ACC112 (cell line): ENCODE results near the gene SMCO4.
A peak's percentile ranks its signal among the peaks of the same experiment; 100 is the strongest.

ENCODE experiments used
- H2AFZ ChIP-seq: fragments of 200-600 bp; sonication (generic); one replicate; pipeline ENCODE4 v1.6.0; 2017; ENCODE audit warnings: antibody characterized with exemption, low read length; ENCODE audit not compliant: unreplicated experiment
- H3K27ac ChIP-seq: fragments of 200-600 bp; sonication (generic); 2 replicates; pipeline ENCODE4 v1.5.1; 2014; ENCODE audit warnings: low read depth, mild to moderate bottlenecking, antibody characterized with exemption, low read length, moderate library complexity
- H3K27me3 ChIP-seq: fragments of 200-600 bp; sonication (generic); 2 replicates; pipeline ENCODE4 v1.6.1; 2014; ENCODE audit warnings: mild to moderate bottlenecking, antibody characterized with exemption, low read length, moderate library complexity, mixed read lengths; ENCODE audit not compliant: insufficient read depth
- H3K36me3 ChIP-seq: fragments of 200-600 bp; sonication (generic); 2 replicates; pipeline ENCODE4 v1.6.1; 2016; ENCODE audit warnings: mild to moderate bottlenecking, antibody characterized with exemption, low read length, moderate library complexity, mixed read lengths; ENCODE audit not compliant: insufficient read depth
- H3K4me1 ChIP-seq: fragments of 200-600 bp; sonication (generic); one replicate; pipeline ENCODE4 v1.6.1; 2016; ENCODE audit warnings: low read length, mixed read lengths; ENCODE audit not compliant: insufficient read depth, unreplicated experiment, control insufficient read depth
- H3K4me3 ChIP-seq: fragments of 200-600 bp; sonication (generic); 2 replicates; pipeline ENCODE4 v1.5.1; 2014; ENCODE audit warnings: mild to moderate bottlenecking, low read depth, low read length
- H3K79me2 ChIP-seq: fragments of 200-600 bp; sonication (generic); one replicate; pipeline ENCODE4 v1.6.0; 2016; ENCODE audit warnings: low read length; ENCODE audit not compliant: control insufficient read depth, unreplicated experiment, insufficient read depth

SMCO4 gene

DNA sequence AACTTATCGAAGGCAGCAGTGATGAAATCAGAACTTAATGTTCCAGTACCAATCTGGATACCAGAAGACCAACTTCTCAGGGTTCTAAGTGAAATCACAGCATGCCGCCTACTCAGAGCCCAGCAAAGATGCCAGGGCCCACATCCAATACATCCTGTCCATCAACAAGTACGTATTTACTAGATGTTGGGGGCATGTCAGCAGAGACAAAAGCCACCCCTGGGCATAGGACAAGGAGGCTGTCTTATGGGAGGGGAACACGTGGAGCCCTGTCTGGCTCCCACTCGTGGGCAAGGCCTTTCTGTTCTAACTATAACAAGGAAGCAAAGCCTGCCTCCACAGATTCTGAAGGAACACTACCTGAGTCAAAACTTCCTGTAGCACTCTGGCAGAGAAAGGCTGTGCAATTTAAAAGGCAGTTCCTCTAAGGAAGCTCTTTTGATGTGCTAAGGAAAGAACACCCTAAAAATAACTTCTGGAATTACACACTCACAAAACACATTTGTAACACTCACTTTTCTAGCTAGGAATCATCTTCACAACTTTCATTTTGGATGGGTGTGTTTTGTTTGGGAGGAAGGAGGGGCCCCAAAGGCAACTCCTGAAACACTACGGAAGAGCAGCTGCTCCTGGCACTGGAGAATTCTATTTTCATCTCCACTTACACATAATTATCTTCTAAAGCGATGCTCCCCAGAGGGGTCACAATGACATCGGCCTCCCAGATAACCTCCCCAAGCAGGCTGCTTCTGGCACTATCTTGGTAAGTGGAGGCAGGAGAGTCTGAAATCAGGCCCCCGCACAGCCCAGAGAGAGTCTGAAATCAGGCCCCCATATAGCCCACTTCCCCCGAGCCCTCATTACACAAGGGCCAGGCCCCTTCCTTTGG, 14.2 kb downstream of the SMCO4 start:
- Histone ChIP-seq H3K4me1 (peaks cover 40% of the 10 kb centered on the region), H3K27ac (peak overlapping the region; percentile 45), H3K4me3 (no peak overlapping the region), H2AFZ (peak overlapping the region; percentile 87), H3K79me2 (peaks cover 5% of the 10 kb centered on the region), H3K36me3 (no peaks in the 10 kb centered on the region), H3K27me3 (no peaks in the 10 kb centered on the region)

DNA sequence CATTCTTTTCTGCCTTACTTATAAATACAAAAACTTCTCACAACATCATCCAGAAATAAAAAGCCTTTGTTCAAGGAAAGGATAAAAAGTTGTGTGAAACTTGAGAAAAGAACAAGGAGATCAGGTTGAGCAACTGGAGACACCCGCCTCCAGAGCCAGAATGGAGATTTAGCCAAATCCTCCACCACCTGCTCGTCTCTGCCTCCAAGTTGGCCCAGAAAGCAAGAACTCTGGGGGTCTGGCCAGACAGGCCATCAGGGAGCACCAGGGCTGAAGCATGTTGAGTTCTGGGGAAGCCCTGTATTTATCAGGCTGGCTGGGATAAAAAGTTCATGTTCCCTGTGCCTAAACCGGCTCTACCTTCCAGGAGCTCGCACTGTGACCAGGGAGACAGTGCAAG, 14.9 kb downstream of the SMCO4 start:
- Histone ChIP-seq H3K4me1 (peaks cover 40% of the 10 kb centered on the region), H3K27ac (no peak overlapping the region), H3K4me3 (no peak overlapping the region), H3K27me3 (no peaks in the 10 kb centered on the region), H2AFZ (no peak overlapping the region), H3K79me2 (peaks cover 5% of the 10 kb centered on the region), H3K36me3 (no peaks in the 10 kb centered on the region)

DNA sequence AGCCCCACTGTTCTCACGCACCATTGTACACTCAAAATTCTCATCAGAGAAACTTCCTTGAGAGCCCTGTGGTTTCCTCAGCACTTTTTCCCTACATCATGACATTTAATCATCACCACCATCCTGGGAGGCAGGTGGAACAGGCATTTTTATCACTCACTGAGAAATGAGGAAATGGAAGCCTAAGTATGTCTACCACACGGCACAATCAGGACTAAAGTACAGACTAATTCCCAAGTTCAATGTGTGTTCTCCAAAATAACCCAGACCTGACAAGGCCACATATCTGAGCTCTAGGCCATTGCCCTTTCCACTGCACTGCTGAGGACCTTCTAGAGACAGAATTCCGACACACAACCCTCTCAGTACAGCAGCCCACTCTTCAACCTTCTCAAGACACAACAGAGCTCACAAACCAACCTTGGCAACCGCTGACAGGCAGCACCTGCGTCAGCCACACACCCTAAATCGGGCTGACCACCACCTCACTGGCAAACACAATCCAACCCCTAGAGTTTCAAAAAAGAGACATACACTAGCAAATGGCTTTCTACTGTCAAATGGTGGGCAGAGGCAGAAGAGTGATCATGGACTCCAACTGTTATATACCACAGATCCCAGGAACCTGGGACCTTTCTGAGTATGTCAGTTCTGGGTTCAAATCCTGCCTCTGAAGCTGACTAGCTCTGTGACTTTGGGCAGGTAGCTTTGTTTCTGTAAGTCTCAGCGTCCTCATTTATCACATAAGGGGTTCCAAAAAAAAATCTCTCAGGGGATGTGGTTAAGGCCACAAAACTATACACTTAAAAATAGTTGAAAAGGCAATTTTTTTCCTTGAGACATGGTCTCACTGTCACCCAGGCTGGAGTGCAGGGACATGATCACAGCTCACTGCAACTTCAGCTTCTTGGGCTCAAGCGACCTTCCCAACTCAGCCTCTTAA, 16.3 kb downstream of the SMCO4 start:
- peaks cover 37% of the 10 kb centered on the region for H3K4me1 ChIP-seq
- H3K79me2 ChIP-seq: peaks cover 5% of the 10 kb centered on the region
- H3K4me3 ChIP-seq: no peak overlapping the region
- H3K27ac ChIP-seq: no peak overlapping the region
- H3K36me3 ChIP-seq: no peaks in the 10 kb centered on the region
- no peaks in the 10 kb centered on the region for H3K27me3 ChIP-seq
- H2AFZ ChIP-seq: no peak overlapping the region

DNA sequence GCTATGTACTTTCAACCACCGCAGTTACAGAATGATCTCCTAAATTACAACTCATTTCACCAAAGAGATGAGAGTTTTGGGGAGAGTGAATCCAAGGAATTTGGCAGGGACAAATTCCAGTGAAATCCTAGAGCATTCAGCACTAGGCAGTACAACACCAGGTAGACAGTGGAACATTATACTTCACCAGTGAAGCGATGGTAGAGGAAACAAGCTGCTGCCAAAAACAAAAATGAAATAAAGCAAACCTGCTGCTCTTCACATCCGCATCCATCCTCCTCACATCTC, 16.9 kb downstream of the SMCO4 start:
- Histone ChIP-seq H3K4me1 (peaks cover 37% of the 10 kb centered on the region), H3K4me3 (no peak overlapping the region), H3K27me3 (no peaks in the 10 kb centered on the region), H2AFZ (no peak overlapping the region), H3K27ac (no peak overlapping the region), H3K79me2 (peaks cover 5% of the 10 kb centered on the region), H3K36me3 (no peaks in the 10 kb centered on the region)

DNA sequence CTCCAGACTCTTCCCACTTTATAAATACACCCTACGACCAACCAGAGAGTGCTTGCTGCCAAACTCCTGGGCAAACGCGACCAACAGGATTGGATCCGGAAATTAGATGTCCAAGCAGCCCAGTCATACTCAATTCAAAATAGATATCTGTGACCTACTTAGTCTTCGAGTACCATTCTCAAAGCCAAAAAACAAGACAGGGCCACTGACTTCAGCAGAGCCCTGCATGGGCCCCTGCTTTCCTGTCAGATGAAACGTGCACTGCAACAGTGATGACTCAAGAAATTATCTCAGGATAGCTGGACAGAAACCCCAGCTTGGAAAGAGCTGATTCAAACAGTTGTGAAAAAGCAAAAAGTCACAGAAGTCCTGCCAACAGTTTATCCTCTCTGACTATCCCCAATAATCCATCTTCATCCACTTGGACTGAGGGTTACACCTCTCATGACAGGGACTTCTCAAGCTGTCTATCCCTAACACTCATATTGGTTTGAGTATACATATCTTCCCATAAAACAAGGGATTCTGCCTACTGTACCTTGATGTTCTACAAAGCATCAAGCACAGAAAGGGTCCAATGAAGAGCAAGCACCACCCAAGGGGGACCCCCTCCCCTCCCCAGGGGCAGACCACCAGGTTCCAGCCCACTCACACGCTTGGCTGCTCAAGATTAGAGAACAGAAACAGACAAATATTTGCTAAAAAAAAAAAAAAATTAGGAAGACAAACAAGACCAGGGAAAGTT, 17.4 kb downstream of the SMCO4 start:
- peaks cover 37% of the 10 kb centered on the region for H3K4me1 ChIP-seq
- H2AFZ ChIP-seq: no peak overlapping the region
- no peak overlapping the region for H3K27ac ChIP-seq

DNA sequence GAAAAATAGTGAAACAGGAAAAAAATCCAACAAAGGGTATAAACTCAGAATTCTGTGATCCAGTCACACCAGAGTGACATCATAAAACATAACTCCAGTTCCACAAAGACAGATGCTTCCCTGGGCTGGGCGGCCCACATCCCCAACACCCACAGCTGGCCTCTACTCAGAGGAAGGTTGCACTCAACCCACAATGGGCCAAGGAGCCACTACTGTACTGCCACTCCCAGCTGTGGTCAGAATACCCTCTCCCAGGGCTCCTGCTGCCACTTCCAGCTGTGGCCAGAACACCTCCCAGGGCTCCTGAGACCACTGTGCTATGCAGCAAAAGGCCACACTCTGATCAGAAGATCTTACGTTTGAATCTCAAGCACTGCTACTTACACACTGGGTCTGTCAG, 18.3 kb downstream of the SMCO4 start:
- H2AFZ ChIP-seq: no peak overlapping the region
- no peaks in the 10 kb centered on the region for H3K36me3 ChIP-seq
- H3K79me2 ChIP-seq: peaks cover 5% of the 10 kb centered on the region
- peaks cover 28% of the 10 kb centered on the region for H3K4me1 ChIP-seq
- no peaks in the 10 kb centered on the region for H3K27me3 ChIP-seq
- no peak overlapping the region for H3K27ac ChIP-seq
- H3K4me3 ChIP-seq: no peak overlapping the region

More for the DNA sequence above, 17.4 kb downstream of the SMCO4 start:
- peaks cover 5% of the 10 kb centered on the region for H3K79me2 ChIP-seq
- no peak overlapping the region for H3K4me3 ChIP-seq
- H3K27me3 ChIP-seq: no peaks in the 10 kb centered on the region
- H3K36me3 ChIP-seq: no peaks in the 10 kb centered on the region

DNA sequence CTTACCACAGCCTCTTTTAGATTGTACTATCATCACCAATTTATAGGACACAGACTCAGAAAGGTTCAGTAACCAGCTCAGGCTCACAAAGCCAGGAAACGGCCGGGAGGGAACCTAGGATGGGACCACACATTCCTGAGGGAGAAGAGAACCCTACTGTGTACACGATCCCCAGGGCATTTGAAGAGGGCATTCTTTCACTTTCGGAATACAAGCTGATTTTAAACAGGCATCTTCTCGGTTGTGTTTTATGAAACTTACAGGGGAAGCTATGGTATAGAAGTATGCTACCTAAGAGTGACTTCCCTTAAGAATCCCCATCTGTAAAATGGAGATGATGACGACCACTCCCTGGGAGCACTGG, 19.0 kb downstream of the SMCO4 start:
- peaks cover 21% of the 10 kb centered on the region for H3K4me1 ChIP-seq
- no peak overlapping the region for H3K4me3 ChIP-seq
- H3K79me2 ChIP-seq: peaks cover 5% of the 10 kb centered on the region
- H2AFZ ChIP-seq: no peak overlapping the region
- H3K36me3 ChIP-seq: no peaks in the 10 kb centered on the region
- H3K27ac ChIP-seq: no peak overlapping the region
- H3K27me3 ChIP-seq: no peaks in the 10 kb centered on the region

DNA sequence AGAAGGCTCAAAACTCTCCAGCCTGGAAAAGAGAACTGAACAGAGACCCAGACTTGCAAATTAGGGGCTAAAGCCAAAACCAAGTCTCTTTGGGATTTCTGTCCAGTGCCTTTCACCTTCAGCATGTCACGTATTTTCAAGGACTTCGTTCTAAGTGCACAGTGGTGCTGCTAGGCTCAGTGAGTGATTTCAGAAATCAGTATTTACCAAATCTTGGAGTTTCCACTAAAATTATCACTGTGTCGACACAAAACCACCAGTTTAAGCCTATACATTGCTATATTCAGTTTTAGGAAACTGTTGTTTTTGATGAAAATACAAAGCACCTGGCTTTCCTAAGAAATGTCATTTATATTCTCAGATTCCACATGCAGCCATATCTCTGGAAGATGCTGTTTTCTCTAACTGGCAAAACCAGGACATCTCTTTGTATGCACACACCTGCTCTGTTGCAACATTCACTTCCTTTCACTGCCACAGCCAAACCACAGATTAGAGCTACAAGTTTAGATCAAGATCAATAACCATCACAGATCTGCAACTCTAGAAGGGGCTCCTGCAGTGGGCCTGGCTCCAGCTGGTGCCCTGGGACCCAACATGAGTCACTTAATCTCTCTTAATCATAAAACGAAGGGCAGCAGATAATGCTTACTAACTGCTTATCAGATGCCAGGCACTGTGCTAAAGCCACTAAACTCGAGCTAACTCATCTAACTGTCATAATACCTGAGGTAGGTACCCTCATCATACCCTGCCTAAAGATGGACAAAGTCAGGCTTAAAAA, 22.3 kb downstream of the SMCO4 start:
- Histone ChIP-seq H2AFZ (no peak overlapping the region), H3K36me3 (no peaks in the 10 kb centered on the region), H3K4me1 (peaks cover 10% of the 10 kb centered on the region), H3K4me3 (no peak overlapping the region), H3K27me3 (no peaks in the 10 kb centered on the region), H3K27ac (no peak overlapping the region), H3K79me2 (peaks cover 5% of the 10 kb centered on the region)

DNA sequence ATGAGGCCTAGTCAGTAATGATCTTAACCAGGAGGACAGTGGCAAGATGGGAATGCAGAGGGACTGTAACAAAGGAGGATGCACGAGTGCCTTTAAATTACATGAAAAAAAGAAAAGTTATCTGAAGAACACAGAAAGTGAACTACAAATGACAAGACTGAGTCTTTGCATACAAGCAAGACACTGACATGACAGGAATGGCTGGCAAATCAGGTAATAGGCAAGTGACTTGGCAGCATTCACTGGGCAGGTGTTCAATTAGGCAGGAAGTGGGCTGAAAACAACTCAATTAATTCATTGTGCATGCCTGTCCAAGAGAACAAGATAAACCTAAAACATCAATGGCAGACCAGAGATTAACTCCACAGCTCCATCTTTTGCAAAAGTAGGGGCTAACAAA, 24.0 kb downstream of the SMCO4 start:
- no peaks in the 10 kb centered on the region for H3K79me2 ChIP-seq
- no peaks in the 10 kb centered on the region for H3K4me1 ChIP-seq
- H3K36me3 ChIP-seq: no peaks in the 10 kb centered on the region
- H2AFZ ChIP-seq: no peak overlapping the region
- no peaks in the 10 kb centered on the region for H3K27me3 ChIP-seq
- H3K27ac ChIP-seq: no peak overlapping the region
- H3K4me3 ChIP-seq: no peak overlapping the region

DNA sequence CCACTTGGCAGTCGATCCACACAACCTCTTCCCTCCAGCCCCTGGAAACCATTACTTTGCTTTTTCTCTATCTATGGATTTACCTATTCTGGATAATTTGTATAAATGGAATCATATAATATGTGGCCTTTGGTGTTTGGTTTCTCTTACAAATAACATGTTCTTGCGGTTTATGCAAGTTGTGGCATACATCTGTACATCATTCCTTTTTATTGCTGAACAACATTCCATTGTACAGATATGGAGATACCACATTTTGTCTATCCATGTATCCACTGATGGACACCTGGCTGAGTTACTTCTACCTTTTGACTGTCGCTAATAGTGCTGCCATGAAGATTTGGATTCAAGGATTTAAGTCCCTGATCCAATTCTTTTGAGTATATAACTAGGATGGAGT, 25.1 kb downstream of the SMCO4 start:
- no peaks in the 10 kb centered on the region for H3K27me3 ChIP-seq
- no peaks in the 10 kb centered on the region for H3K4me1 ChIP-seq
- no peaks in the 10 kb centered on the region for H3K79me2 ChIP-seq
- no peaks in the 10 kb centered on the region for H3K36me3 ChIP-seq
- no peak overlapping the region for H2AFZ ChIP-seq
- no peak overlapping the region for H3K27ac ChIP-seq
- no peak overlapping the region for H3K4me3 ChIP-seq
